ENCODE results near the gene CSRNP3.

DNA sequence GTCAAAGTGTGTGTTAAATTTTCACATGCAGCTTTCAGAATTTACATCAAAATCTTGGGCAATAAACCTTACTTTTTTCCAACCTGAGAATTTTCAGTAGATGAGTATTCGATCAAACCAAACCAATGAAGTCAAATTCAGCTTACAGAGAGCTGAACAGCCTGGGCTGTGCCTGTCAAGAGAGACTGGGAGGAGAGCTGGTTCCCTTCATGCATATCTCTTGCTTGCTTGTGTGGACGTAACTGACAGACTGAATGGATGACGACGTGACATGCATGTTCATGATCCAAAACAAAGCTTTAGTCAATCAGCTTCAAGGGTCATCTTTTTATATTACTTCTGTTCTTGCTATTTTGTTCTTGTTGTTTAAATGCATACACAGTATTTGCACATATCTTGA is 179.3 kb downstream of the CSRNP3 start:
- TF ChIP-seq, protein P1, sequence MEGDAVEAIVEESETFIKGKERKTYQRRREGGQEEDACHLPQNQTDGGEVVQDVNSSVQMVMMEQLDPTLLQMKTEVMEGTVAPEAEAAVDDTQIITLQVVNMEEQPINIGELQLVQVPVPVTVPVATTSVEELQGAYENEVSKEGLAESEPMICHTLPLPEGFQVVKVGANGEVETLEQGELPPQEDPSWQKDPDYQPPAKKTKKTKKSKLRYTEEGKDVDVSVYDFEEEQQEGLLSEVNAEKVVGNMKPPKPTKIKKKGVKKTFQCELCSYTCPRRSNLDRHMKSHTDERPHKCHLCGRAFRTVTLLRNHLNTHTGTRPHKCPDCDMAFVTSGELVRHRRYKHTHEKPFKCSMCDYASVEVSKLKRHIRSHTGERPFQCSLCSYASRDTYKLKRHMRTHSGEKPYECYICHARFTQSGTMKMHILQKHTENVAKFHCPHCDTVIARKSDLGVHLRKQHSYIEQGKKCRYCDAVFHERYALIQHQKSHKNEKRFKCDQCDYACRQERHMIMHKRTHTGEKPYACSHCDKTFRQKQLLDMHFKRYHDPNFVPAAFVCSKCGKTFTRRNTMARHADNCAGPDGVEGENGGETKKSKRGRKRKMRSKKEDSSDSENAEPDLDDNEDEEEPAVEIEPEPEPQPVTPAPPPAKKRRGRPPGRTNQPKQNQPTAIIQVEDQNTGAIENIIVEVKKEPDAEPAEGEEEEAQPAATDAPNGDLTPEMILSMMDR (IDR thresholded peaks at IDR 0.05) = no peak
- no peak for TF ChIP-seq SIN3A (IDR thresholded peaks at IDR 0.05; ENCODE audit: borderline replicate concordance, insufficient read depth, low read depth, low read length)

Data from Panc1 (cell line).